Peyer's patch (tissue), 4 donors: Measurements from ENCODE around the gene BCR. TPM values are rescaled to one million over a fixed set of nuclear protein-coding genes. Genes with fewer than 3 reads are reported as not detected.
A peak's percentile ranks its signal among the peaks of the same experiment; 100 is the strongest.

Source experiments
- DNase-seq, 3 donors: peaks; one replicate each; pipeline ENCODE4 v3.0.0-alpha.2; 2017 to 2019
- H3K27ac ChIP-seq, 4 donors: fragments of 200-600 bp; sonication (generic); one replicate each; pipeline ENCODE4 v1.5.1; 2016 to 2019
- H3K27me3 ChIP-seq, 2 donors: fragments of 200-600 bp; sonication (generic); one replicate each; pipeline ENCODE4 v1.5.1; 2019
- H3K36me3 ChIP-seq, 3 donors: fragments of 200-600 bp; sonication (generic); one replicate each; pipeline ENCODE4 v1.5.1; 2016 to 2019
- H3K4me1 ChIP-seq, 4 donors: fragments of 200-600 bp; sonication (generic); one replicate each; pipeline ENCODE4 v1.5.1; 2016 to 2019
- H3K4me3 ChIP-seq, 4 donors: fragments of 200-600 bp; sonication (generic); 1 replicate in 3 of 4; 2 replicates in 1 of 4; pipeline ENCODE4 v1.5.1; 2016 to 2019; ENCODE audit warnings: mild to moderate bottlenecking in 1 of 4
- H3K9me3 ChIP-seq, 4 donors: fragments of 200-600 bp; sonication (generic); one replicate each; pipeline ENCODE4 v1.5.1; 2016 to 2019; ENCODE audit warnings: mild to moderate bottlenecking in 1 of 4
- CTCF ChIP-seq, 6 experiments: fragments of 450-650 bp in 4 of 6; fragments of 200-600 bp in 2 of 6; sonication (generic) in 1 of 6; IDR thresholded peaks; one replicate each; pipeline ENCODE4 v1.5.1; 2017 to 2019; ENCODE audit warnings: antibody characterized with exemption in 6 of 6, mild to moderate bottlenecking in 3 of 6, moderate library complexity in 1 of 6
- POLR2A ChIP-seq, 2 donors: fragments of 450-650 bp; IDR thresholded peaks; one replicate each; pipeline ENCODE4 v1.5.1; 2017; ENCODE audit warnings: antibody characterized with exemption in 2 of 2, mild to moderate bottlenecking in 2 of 2, moderate library complexity in 2 of 2
- total RNA-seq, 4 donors: library from RNA; depleted of rRNA; stranded (reverse); fragments of >200 nt; gene quantifications; one replicate each; pipeline ENCODE4 v1.1.0, GENCODE V29; 2016

BCR gene
- total RNA-seq, 4 donors from 2014 or later: 55.8 to 86.9 (median 66.1) TPM

GRCh38 chr22:23217171-23218052 lies 37.1 kb downstream of the BCR start:
- Histone ChIP-seq H3K4me1 (peaks cover 4 to 45% (median 25%) of the 10 kb centered on the region in 4 donors), H3K36me3 (no peaks in the 10 kb centered on the region), H3K9me3 (no peaks in the 10 kb centered on the region), H3K27me3 (no peaks in the 10 kb centered on the region), H3K4me3 (no peak overlapping the region), H3K27ac (peak overlapping the region in 1 of 4 donors; percentile 5)
- peak in 1 of 3 donors; percentile 39 for DNase-seq
- TF ChIP-seq POLR2A (IDR thresholded peaks at IDR 0.05): no peak
- TF ChIP-seq CTCF (IDR thresholded peaks at IDR 0.05): no peak

- H3K36me3 ChIP-seq: no peaks in the 10 kb centered on the region
- H3K4me3 ChIP-seq: no peak overlapping the region
- H3K27me3 ChIP-seq: no peaks in the 10 kb centered on the region
- peak overlapping the region in 2 of 4 donors; percentile 5 to 49 for H3K27ac ChIP-seq
- TF ChIP-seq CTCF (IDR thresholded peaks at IDR 0.05) (no peak), POLR2A (IDR thresholded peaks at IDR 0.05) (no peak)
- peak in 1 of 3 donors; percentile 47 for DNase-seq
- H3K4me1 ChIP-seq: peaks cover 4 to 39% (median 25%) of the 10 kb centered on the region in 4 donors
- no peaks in the 10 kb centered on the region for H3K9me3 ChIP-seq
Measured at GRCh38 chr22:23218053-23218866, 38.0 kb downstream of the BCR start.

GRCh38 chr22:23218867-23219251 lies 38.5 kb downstream of the BCR start:
- no peaks in the 10 kb centered on the region for H3K9me3 ChIP-seq
- H3K4me3 ChIP-seq: no peak overlapping the region
- peaks cover 4 to 40% (median 25%) of the 10 kb centered on the region in 4 donors for H3K4me1 ChIP-seq
- no peaks in the 10 kb centered on the region for H3K27me3 ChIP-seq
- DNase-seq: peak; percentile 49 to 58 (median 57)
- H3K27ac ChIP-seq: peak overlapping the region in 2 of 4 donors; percentile 5 to 49
- H3K36me3 ChIP-seq: no peaks in the 10 kb centered on the region
- no peak for TF ChIP-seq CTCF (IDR thresholded peaks at IDR 0.05)
- no peak for TF ChIP-seq POLR2A (IDR thresholded peaks at IDR 0.05)

- Histone ChIP-seq H3K9me3 (no peaks in the 10 kb centered on the region), H3K27me3 (no peaks in the 10 kb centered on the region), H3K36me3 (no peaks in the 10 kb centered on the region), H3K27ac (peak overlapping the region in 1 of 4 donors; percentile 49), H3K4me3 (peak overlapping the region in 1 of 4 donors; percentile 4), H3K4me1 (peaks cover 4 to 43% (median 25%) of the 10 kb centered on the region in 4 donors)
- TF ChIP-seq CTCF (IDR thresholded peaks at IDR 0.05) (no peak), POLR2A (IDR thresholded peaks at IDR 0.05) (no peak)
- peak in 1 of 3 donors; percentile 43 for DNase-seq
Measured at GRCh38 chr22:23219317-23219716, 39.0 kb downstream of the BCR start.

GRCh38 chr22:23219822-23220484 lies 39.6 kb downstream of the BCR start:
- peak; percentile 58 to 71 (median 67) for DNase-seq

More at GRCh38 chr22:23219822-23220484, 39.6 kb downstream of the BCR start:
- Histone ChIP-seq H3K36me3 (no peaks in the 10 kb centered on the region), H3K9me3 (no peaks in the 10 kb centered on the region), H3K27ac (peak overlapping the region in 3 of 4 donors; percentile 25 to 49 (median 26)), H3K4me3 (peak overlapping the region in 1 of 4 donors; percentile 4), H3K4me1 (peaks cover 4 to 46% (median 25%) of the 10 kb centered on the region in 4 donors), H3K27me3 (no peaks in the 10 kb centered on the region)
- TF ChIP-seq POLR2A (IDR thresholded peaks at IDR 0.05) (no peak), CTCF (IDR thresholded peaks at IDR 0.05) (no peak)
